Heart left ventricle (tissue), 13 donors: Measurements from ENCODE around the gene NAA60.

ENCODE experiments used
- POLR2A ChIP-seq, 2 donors: fragments of 450-650 bp; IDR thresholded peaks; one replicate each; pipeline ENCODE4 v1.6.1; 2017; ENCODE audit warnings: antibody characterized with exemption in 2 of 2, mild to moderate bottlenecking in 2 of 2, moderate library complexity in 2 of 2
- TF ChIP-seq, protein P1 (sequence below), 12 donors: fragments of 200-600 bp; sonication (generic) in 4 of 12; IDR thresholded peaks; one replicate each; pipeline versions ENCODE4 v1.5.0 to v1.8.0; 2018 to 2022; ENCODE audit warnings: antibody characterized with exemption in 12 of 12, mild to moderate bottlenecking in 5 of 12
- donor health status: ischemic (EF 13 %, LVEDD 7.1; RV severe dilation, severe dysfunction).
- donor health status: DM: no; HTN: yes; CAD: no.
- donor health status: DM: no; HTN: no; CAD: no.
- donor health status: ischemic (EF 25% LVEDD 6.9; RV normal size, moderate dysfunction).
- donor health status: ischemic (EF 25% LVEDD 5.7; RV mildly dilated, moderate dysfunction).
- donor health status: ischemic (EF 35%, LVEDD 5.7; RV mildly dilated, moderate dysfunction).
- donor health status: nonischemic (EF 11% LVEDD 7.7; RV severe dilation, severe dysfunction).
- donor health status: DM: yes; HTN: yes; CAD: no.
- donor health status: PGD.
- donor health status: ischemic (EF 29% LVEDD 5.4; RV normal size, mild dysfunction).
- donor health status: nonischemic (EF 23%, LVEDD 6.1; RV moderate dilation, normal function).

GRCh38 chr16:3478242-3478925 lies 34.9 kb downstream of the NAA60 start:
- TF ChIP-seq, protein P1, sequence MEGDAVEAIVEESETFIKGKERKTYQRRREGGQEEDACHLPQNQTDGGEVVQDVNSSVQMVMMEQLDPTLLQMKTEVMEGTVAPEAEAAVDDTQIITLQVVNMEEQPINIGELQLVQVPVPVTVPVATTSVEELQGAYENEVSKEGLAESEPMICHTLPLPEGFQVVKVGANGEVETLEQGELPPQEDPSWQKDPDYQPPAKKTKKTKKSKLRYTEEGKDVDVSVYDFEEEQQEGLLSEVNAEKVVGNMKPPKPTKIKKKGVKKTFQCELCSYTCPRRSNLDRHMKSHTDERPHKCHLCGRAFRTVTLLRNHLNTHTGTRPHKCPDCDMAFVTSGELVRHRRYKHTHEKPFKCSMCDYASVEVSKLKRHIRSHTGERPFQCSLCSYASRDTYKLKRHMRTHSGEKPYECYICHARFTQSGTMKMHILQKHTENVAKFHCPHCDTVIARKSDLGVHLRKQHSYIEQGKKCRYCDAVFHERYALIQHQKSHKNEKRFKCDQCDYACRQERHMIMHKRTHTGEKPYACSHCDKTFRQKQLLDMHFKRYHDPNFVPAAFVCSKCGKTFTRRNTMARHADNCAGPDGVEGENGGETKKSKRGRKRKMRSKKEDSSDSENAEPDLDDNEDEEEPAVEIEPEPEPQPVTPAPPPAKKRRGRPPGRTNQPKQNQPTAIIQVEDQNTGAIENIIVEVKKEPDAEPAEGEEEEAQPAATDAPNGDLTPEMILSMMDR (IDR thresholded peaks at IDR 0.05): no peak
- no peak for TF ChIP-seq POLR2A (IDR thresholded peaks at IDR 0.05)
